Activated effector memory CD4-positive, alpha-beta T cell treated with anti-CD3 and anti-CD28 coated beads, Interleukin-2, amount 50 U/mL, for 16 hours (primary cell): ENCODE results near the gene VPS50.
"Not testable (repeated sequence)": the region's sequence is repeated elsewhere in the genome, so short reads cannot be mapped to it uniquely, and the experiment has no call there.

Experiments
- DNase-seq: peaks from one replicate; pipeline ENCODE4 v3.0.0-alpha.2; 2020

The VPS50 gene

DNA sequence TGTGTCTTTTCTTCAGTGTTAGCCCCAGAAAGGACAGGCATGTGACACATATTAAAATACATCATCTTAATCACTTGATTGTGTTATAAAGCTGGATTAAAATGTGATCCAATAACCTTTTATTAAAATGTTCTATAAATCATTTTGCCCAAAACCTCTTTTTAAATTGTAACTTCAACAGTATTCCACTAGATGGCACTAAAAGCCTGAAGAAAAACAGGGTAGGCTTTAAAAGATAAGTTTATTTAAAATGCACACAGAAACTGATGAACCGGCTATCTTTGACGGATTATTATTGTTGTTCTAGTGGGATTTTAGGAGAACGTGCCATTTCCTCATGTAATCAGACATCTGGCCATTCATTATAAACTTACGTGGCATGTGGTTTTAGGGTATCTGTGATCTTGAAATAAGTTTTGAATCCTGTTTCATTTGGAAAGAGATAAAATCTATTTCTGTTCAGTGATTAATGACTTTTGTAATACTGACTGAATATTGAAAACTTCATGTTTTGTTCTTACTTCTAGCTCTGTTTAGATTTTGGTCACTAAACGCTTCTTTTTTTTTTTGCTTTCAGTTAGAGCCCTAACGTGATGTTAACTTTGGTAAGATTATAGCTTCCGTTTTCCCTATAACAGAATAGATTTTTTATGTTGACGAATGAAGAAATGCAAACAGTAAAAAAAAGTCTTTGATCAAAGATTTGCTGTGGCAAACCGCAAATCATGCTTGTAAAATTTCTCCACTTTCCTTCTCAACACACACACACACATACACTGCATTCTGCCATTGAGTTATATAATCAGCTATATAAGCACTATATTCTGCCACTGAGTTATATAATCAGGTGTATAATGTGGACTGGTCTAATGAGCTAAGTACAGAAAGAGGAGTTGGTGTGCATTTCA is 13.6 kb downstream of the VPS50 start:
- DNase-seq: no peak

DNA sequence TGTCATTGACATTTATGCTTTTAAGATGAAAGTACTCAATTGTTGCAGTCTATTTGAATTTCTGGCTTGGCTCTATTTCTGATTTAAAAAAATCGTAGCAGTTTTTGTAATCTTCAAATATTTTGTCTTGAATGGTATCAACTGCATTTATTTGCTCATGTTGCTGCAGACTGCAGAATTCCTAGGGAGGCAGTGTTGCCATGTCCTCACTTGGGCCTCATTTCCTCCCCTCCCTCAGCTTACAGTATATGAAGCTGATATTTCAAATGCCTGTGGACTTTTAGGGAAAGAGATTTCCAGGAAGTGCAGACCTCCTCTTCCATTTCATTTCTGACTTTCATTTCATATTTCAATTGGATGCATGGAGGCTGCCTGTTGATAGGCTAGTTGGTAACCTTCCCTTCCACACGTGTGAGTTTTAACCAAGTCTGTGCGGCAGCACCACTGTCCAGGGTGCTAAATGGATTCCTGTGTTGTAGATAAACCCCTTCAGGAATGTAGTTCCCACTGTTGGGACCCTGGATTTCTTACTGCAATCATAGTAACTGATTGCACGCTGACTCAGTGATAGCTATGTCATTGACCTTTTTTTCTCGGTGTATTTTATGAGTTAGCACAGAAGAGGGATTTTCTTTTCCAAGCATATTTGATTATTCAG is 17.5 kb downstream of the VPS50 start:
- no peak for DNase-seq

DNA sequence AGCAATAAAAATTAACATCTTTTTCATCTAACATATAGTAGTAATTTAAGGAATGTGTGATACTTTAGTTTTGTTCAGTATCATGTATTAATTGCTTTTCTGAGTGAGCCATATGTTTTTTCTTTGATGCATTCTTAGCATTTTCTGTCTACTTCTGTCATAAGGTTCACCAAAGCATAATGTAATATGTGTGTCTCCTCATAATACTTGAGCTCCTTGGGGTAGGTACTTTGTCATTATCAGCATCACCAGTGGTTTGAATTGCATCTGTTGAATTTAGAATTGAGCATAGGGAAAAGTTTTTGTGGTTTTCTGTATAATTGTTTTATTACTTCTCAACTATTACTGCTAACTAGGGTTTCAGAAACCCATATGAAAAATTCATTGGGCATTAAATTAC is 26.5 kb downstream of the VPS50 start:
- no peak for DNase-seq

DNA sequence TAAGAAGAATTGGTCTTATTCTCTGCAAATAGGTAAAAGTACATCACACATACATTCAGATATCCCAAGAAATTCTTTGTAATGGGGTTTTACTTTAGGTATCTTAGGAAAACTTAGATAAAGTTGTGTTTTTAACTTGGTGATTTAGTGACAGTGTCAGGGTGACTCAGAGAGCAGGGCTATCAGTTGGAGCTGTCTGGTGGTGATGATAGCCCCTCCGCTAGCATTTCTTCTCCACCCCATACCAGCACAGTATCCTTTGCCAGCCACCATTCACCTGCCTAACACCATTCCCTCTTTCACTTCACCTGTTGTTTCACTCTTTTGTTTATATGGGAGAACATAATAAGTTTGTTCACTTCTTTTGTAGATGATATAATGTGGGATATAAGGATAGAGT is 30.4 kb downstream of the VPS50 start:
- DNase-seq: no peak

DNA sequence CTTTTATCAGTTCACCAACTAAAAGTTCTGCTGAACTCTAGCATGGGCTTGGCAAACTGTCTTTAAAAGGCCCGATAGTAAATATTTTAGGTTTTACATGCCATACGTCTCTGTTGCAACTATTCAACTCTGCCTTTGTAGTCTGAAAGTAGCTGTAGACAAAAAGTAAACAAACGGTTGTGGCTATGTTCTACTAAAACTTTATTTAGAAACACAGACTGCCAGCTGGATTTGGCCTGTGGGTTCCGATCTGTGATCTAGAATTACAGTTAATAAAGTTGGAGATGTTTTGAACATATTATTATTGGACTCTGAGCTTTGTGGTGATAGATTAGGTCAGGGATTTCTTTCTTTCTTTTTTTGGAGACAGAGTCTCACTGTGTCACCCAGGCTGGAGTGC is 33.1 kb downstream of the VPS50 start:
- DNase-seq: no peak

DNA sequence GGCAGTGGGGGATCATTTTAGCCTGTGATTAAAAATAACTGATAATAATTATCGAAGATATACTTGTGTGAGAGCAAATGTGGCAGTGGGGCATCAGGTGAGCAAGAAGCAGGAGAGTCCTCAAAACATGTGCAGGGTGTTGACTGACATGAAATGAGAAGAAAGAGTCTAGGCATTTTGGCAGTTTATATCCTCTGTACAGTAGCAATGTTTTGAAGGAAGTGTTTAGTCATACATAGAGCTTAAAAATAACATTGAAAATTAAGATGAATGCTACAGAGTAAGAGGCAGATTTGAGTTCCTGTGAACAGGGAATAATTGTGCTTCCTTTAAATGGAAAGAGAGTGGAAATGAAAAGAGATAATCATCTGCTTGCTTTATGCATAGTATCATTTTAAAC is 47.4 kb downstream of the VPS50 start:
- no peak for DNase-seq

DNA sequence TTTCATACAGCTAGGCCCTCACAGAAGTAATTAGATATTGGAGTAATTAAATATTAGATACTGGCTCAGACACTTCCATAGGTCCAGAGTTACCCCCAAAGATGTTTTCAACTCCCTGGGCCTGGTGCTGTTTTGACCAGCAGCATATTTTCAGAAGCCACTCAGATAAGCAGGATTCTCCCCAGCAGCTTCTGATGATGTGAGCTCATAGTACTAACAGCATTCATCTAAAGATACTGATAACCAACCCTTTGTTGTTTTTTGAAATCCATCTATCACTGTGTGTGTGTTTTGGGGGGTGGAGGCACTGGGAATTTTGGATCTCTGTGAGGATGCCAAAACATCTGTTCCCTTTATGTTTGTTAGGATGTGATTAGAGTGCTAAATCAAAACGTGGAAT is 52.7 kb downstream of the VPS50 start:
- no peak for DNase-seq

DNA sequence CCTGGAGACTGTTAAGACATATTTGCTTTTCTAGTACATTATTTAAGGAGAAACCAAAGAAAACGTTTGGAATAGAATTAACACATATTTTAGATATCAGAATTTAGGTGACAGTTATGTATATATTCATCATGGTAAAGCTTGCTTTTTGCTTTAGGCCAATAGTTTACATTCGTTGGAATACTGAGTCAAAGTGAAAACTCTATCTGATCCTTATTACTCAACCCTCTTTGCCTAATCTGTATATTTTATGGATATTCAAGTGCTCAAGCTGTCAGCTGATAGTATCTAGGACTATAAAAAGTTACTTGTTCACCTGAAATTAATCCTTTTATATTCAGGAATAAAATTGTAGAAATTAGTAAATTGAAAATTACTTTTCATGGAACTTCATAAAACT is 61.1 kb downstream of the VPS50 start:
- no peak for DNase-seq

DNA sequence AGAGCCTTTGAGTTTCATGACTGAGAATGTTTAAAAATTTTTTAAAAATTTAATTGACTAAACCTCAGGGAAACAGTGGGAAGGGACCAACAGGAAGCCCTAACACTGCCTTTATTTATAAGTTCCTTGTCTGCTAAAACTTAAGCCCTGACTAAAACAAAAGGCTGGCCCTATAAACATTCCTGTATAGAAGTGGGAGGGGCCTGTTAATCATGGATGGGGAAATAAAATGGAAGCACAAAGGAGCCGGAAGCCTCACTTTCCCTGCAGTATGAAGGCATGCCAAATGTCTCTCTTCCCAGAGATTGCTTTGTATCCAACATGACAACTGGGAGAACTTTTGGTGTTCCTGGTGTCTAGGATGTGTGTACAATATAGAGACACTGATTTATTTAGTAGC is 66.0 kb downstream of the VPS50 start:
- no peak for DNase-seq

DNA sequence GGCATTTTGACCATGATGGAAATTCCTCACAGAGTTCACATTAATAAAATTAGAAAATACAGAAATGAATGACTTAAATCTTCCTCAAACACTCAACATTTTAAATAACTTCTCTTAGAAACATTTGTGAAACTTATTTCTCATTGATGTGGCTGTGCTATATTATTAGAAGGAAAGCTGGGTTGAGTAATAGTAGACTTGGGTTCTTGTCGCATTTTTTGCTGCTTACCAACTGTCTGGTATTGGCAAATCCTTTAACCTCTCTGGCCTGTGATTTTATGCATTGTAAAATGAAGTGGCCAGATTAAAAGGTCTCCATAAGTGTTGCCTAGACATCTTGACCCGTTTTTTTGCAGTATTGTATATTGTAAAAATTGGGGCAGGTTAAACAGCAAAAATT is 66.5 kb downstream of the VPS50 start:
- no peak for DNase-seq

DNA sequence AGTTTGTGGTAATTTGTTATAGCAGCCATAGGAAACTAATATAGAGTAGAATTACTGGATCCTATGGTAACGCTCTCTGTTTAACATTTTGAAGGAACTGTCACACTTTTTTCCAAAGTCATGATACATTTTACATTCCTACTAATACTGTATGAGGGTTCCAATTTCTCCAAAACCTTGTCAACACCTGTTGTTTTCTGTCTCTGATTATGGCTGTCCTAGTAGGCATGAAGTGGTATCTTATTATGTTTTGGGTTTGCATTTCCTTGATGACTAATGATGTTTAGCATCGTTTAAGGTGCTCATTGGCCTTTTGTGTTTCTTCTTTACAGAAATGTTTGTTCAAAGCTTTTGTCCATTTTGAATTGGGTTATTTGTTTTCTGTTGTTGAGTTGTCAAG is 69.6 kb downstream of the VPS50 start:
- no peak for DNase-seq

DNA sequence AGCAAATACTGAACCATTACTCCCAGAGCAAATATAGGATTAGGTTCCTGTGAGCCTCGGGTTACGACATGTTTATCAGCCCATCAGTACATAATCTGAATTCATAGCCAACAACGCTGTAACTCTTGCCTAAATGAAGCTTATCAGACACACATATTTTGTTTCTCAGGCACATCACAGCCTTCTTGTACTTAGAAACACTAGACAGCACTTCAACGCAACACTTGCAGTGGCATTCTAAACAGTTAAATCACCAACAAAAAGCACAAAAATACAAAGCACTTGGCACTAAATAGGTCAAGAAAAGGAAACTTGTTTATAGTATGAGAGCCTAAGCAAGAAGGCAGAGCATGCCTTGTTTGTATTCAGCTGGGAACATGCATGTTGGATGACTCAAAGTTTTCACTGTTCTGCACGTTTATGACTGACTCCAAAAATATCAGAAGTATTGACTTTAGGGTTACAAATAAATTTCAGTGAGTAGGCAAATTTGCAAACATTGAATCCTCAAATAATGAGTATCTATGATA is 75.0 kb downstream of the VPS50 start:
- no peak for DNase-seq

DNA sequence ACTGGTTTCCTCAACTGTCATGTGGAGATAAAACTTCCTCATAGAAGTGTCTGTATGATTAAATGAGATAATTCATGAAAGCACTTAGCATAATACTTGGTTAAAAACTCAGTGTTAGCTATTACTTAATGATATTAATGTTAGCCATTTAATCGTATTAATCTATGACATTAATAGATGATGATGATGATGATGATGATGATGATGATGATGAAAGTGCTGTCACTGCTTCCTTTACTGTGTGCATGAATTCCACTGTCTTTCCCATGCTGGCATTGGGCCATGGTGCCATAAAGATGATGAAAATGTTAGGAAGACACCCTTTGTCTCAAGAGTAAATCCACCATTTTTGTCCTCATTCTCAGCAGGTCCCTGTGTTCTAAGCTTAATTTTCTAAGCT is 75.8 kb downstream of the VPS50 start:
- no peak for DNase-seq

DNA sequence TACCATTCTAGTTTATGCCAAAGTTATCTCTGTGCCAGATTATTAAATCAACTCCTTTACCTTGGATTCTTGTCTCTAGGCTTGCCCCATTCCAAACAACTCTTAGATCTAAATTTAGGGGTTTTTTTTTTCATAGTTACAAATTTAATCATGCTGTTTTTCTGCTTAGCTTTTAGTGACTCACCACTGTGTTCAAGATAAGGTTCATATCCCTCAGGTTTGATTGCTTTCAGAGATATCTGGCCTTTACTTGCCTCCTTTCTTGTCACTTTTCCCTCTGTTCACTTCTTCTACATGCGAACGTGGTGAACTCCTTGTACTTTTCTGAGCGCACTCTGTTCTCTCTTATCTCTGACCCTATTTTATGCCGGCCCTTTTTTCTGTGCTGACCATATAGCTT is 78.2 kb downstream of the VPS50 start:
- no peak for DNase-seq

DNA sequence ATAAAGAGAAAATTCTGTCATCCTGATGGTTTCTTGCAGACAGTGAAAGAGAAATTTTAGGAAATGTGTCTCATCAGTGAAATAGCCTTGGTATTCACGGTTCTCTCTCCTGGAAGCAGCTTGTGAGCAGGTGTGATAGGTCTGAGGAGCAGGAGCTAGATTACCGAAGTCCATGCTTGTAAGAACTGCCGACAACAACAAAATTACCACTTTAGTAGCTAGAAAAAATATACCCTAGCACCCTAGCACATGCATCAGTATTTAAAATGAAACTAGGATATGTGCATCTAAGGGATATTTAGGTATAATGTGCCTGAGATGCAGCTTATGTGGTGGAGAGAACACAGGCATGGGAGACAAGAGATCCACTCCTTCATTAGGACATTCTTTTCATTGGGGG is 82.3 kb downstream of the VPS50 start:
- no peak for DNase-seq

DNA sequence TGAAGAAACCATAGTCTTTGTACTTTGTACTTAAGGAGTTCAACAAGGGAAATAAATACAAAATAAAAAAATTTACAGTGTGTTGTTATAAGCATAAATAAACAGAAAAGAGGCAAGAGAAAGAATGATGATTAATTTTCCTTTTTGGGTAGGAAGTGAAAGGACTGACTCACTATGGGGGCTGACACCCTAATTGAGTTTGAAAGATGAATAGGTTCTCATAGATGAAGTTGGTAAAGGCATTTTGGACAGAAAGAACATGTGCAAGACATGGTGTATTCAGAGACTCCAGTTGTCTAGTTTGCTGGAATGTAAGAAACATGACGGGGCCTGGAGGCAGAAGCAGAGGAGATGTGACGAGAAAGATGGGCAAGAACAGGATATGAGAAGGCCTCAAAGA is 83.7 kb downstream of the VPS50 start:
- DNase-seq: no peak

DNA sequence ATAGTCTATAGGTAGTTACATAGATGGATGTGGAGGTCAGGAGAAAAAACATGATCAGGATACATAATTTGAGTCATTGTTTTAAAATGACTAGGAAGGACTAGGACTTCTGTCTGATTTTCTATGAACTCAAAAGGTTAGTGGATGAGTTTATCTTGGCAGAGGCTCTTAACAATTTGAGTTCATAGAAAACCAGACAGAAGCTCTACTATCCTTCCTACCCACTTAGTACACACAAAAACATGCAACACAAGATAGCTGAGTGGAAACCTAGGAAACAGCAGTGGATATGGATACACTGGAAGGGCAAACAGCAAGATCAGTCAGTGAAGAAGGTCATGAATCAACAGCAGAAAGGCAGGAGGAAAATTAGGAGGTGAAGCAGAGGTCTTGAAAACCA is 84.6 kb downstream of the VPS50 start:
- DNase-seq: no peak

DNA sequence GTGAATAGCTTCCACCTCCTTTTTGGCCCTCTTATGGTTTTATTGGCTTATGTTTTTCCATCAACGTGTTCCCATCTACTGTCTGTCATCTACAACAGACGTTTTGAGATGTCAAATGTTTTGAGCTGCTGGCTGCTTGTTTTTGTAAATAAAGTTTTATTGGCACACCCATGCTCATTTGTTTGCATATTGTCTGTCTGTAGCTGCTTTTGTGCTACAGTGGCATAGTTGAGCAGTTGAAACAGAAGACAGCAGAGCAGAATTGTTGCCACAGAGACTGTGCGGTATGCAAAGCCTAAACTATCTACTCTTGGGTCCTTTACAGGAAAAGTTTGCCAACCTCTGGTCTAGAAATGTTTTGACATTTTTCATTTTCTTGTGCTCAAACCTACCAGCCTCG is 88.7 kb downstream of the VPS50 start:
- no peak for DNase-seq

DNA sequence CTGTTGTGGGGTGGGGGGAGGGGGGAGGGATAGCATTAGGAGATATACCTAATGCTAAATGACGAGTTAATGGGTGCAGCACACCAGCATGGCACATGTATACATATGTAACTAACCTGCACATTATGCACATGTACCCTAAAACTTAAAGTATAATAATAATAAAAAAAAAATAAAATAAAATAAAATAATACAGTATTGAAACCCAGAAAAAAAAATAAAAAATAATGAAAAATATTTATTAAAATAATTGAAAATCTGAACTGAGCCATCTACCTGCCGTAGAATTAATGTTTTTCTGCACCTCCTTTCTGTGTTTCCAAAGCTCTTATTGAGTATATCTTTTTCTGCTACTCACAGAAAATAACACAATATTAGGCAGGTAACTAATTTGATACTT is 94.1 kb downstream of the VPS50 start:
- not testable (repeated sequence) for DNase-seq

DNA sequence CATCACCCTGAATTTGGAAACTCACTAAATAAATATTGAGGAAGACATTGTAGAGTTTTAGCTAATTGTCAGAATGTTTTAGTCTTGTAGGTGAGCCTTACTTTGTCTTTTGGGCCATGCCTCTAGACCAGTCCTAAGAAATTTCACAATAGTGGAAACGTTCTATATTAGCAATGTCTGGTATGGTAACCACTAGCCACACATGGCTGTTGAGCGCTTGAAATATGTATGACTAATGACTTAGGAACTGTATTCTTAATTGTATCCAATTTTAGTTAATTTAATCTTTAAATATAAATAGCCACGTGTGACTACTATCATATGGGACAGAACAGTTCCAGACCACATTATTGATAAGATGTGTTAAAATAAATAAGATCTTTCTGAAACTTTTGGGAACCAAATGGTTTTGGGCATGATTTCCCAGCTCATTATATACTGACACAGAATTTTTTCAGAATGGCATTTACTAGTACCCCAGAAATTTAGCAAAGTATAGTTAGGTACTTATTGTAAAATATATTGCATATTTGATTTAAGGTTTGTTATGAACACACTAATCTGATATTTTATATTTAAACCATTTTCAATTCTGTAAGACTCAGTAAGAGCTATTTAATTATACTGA is 95.0 kb downstream of the VPS50 start:
- DNase-seq: no peak

DNA sequence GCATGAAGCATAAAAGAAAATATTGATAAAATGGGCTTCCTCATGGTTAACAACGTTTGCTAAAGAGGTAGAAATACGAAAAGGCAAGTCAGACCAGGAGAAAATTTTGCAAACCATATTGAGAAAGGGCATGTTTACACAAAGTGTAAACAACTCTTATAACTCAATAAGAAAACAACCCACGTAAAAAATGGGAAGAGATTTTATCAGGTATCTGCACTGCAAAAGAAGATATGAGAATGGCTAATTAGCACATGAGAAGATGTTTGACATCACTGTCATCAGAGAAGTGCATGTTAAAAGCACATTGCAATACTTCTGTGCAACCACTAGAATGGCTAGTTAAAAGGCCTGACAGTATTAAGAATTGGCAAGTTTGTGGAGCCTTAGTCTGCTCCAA is 99.5 kb downstream of the VPS50 start:
- DNase-seq: no peak

DNA sequence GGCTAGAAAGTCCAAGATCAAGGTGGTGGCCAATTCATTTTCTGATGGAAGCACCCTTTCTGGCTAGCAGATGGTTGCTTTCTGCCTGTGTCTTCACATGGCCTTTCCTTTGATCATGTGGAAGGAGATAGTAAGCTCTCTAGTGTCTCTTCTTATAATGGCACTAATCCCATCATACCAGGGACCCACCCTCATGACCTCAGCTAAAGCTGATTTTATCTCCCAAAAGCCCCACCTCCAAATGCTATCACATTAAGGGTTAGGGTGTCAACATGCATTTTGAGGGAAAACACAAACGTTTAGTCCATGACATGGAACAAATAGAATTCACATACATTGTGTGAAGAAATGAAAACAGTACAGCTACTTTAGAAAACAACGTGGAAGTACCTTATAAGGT is 100.0 kb downstream of the VPS50 start:
- no peak for DNase-seq

DNA sequence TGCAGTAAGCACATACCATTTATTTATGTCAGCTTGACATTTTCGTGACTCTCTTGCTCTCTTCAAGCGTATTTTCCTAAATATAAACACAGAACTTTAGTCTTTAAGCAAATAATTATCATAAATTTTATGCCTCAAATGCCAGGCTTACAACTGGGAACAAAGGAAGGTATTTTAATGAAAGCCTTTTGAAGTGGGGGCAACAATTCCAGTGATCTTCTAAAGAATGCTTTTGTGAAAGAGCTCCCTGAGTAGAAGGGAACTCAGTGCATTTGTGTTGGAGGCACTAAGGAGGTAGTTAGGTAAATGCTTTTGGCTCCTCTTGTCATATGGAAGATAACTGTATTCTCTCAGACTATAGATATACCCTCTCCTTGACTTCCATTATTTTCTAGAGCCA is 104.9 kb downstream of the VPS50 start:
- no peak for DNase-seq

DNA sequence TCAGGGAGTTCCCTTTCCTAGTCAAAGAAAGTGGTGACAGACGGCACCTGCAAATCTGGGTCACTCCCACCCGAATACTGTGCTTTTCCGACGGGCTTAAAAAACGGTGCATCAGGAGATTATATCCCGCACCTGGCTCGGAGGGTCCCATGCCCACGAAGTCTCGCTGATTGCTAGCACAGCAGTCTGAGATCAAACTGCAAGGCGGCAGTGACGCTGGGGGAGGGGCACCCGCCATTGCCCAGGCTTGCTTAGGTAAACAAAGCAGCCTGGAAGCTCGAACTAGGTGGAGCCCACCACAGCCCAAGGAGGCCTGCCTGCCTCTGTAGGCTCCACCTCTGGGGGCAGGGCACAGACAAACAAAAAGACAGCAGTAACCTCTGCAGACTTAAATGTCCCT is 110.0 kb downstream of the VPS50 start:
- DNase-seq: not testable (repeated sequence)
